WTC11 (cell line): Measurements from ENCODE around the gene SLC5A10.

Experiments
- ESRRA ChIP-seq: sonication (generic); formaldehyde crosslinking; IDR thresholded peaks from 2 replicates; pipeline ENCODE4 v1.8.1; 2022; ENCODE audit warnings: mild to moderate bottlenecking, missing genetic modification reagents, borderline replicate concordance
- KAT7 ChIP-seq: sonication (generic); formaldehyde crosslinking; IDR thresholded peaks from 2 replicates; pipeline ENCODE4 v1.8.1; 2023; ENCODE audit warnings: missing genetic modification reagents, mild to moderate bottlenecking, borderline replicate concordance
- SP1 ChIP-seq: sonication (generic); formaldehyde crosslinking; conservative IDR thresholded peaks from 2 replicates; pipeline ENCODE4 v1.8.1; 2022; ENCODE audit warnings: missing genetic modification reagents
- ZNF138 ChIP-seq: sonication (generic); formaldehyde crosslinking; conservative IDR thresholded peaks from 2 replicates; pipeline ENCODE4 v1.8.1; 2022; ENCODE audit warnings: mild to moderate bottlenecking, moderate library complexity, missing genetic modification reagents
- TF ChIP-seq, protein P1 (sequence below): fragments of 200-600 bp; IDR thresholded peaks from 2 replicates; pipeline ENCODE4 v1.8.0; 2022; ENCODE audit warnings: antibody characterized with exemption
- TF ChIP-seq, protein P2 (sequence below): sonication (generic); formaldehyde crosslinking; IDR thresholded peaks from 2 replicates; pipeline ENCODE4 v1.8.1; 2022; ENCODE audit warnings: low read depth, mild to moderate bottlenecking, moderate library complexity, missing genetic modification reagents, borderline replicate concordance
- TF ChIP-seq, protein P3 (sequence below): fragments of 250-450 bp; sonication (Bioruptor Pico); IDR thresholded peaks from 2 replicates; pipeline ENCODE4 v1.9.0; 2021; ENCODE audit warnings: mild to moderate bottlenecking

DNA sequence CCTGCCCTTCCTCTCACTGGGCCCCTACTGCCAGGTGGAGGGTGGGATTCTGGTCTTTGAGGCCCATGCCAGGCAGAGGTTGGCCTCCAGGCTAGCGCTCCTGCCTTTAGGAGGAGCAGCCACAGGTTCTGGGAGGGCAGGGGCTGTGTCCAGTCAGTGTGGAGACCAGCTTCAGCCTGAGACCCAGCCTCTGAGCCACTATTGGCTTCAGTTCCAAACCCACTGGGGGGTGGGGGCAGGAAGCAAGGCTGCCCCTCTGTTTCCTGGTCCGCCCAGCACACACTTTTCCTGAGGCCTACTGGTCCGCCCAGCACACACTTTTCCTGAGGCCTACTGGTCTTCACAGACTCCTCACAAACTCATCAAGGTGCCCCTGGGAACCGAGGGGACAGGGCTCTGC, 16.4 kb downstream of the SLC5A10 start:
- TF ChIP-seq, protein P1, sequence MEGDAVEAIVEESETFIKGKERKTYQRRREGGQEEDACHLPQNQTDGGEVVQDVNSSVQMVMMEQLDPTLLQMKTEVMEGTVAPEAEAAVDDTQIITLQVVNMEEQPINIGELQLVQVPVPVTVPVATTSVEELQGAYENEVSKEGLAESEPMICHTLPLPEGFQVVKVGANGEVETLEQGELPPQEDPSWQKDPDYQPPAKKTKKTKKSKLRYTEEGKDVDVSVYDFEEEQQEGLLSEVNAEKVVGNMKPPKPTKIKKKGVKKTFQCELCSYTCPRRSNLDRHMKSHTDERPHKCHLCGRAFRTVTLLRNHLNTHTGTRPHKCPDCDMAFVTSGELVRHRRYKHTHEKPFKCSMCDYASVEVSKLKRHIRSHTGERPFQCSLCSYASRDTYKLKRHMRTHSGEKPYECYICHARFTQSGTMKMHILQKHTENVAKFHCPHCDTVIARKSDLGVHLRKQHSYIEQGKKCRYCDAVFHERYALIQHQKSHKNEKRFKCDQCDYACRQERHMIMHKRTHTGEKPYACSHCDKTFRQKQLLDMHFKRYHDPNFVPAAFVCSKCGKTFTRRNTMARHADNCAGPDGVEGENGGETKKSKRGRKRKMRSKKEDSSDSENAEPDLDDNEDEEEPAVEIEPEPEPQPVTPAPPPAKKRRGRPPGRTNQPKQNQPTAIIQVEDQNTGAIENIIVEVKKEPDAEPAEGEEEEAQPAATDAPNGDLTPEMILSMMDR, result no peak
- TF ChIP-seq KAT7 (CRISPR knock-in tag) (no peak), ESRRA (CRISPR knock-in tag) (no peak), ZNF138 (CRISPR knock-in tag) (no peak), SP1 (CRISPR knock-in tag) (no peak)
- TF ChIP-seq, protein P2, sequence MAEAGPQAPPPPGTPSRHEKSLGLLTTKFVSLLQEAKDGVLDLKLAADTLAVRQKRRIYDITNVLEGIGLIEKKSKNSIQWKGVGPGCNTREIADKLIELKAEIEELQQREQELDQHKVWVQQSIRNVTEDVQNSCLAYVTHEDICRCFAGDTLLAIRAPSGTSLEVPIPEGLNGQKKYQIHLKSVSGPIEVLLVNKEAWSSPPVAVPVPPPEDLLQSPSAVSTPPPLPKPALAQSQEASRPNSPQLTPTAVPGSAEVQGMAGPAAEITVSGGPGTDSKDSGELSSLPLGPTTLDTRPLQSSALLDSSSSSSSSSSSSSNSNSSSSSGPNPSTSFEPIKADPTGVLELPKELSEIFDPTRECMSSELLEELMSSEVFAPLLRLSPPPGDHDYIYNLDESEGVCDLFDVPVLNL, result no peak
- TF ChIP-seq, protein P3, sequence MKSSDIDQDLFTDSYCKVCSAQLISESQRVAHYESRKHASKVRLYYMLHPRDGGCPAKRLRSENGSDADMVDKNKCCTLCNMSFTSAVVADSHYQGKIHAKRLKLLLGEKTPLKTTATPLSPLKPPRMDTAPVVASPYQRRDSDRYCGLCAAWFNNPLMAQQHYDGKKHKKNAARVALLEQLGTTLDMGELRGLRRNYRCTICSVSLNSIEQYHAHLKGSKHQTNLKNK (CRISPR knock-in tag), result no peak
